ENCODE results near the gene HECW1.

The HECW1 gene

GRCh38 chr7:43265139-43265538 lies 152.7 kb downstream of the HECW1 start:
- no peak for DNase-seq (ENCODE audit: low read depth)

GRCh38 chr7:43273939-43274719 lies 161.7 kb downstream of the HECW1 start:
- DNase-seq (ENCODE audit: low read depth) = no peak

- DNase-seq (ENCODE audit: low read depth) = no peak
Measured at GRCh38 chr7:43274752-43275151, 162.3 kb downstream of the HECW1 start.

GRCh38 chr7:43276547-43276946 lies 164.1 kb downstream of the HECW1 start:
- no peak for DNase-seq (ENCODE audit: low read depth)

GRCh38 chr7:43278088-43278644 lies 165.7 kb downstream of the HECW1 start:
- no peak for DNase-seq (ENCODE audit: low read depth)

GRCh38 chr7:43281268-43281667 lies 168.8 kb downstream of the HECW1 start:
- DNase-seq (ENCODE audit: low read depth) = no peak

- no peak for DNase-seq (ENCODE audit: low read depth)
Measured at GRCh38 chr7:43283706-43284105, 171.3 kb downstream of the HECW1 start.

- DNase-seq (ENCODE audit: low read depth) = no peak
Measured at GRCh38 chr7:43289826-43290225, 177.4 kb downstream of the HECW1 start.

- no peak for DNase-seq (ENCODE audit: low read depth)
Measured at GRCh38 chr7:43290978-43291377, 178.5 kb downstream of the HECW1 start.

- DNase-seq (ENCODE audit: low read depth) = no peak
Measured at GRCh38 chr7:43291789-43292188, 179.3 kb downstream of the HECW1 start.

GRCh38 chr7:43292384-43292783 lies 179.9 kb downstream of the HECW1 start:
- no peak for DNase-seq (ENCODE audit: low read depth)

- peak; percentile 57 for DNase-seq (ENCODE audit: low read depth)
Measured at GRCh38 chr7:43294080-43294630, 181.7 kb downstream of the HECW1 start.

GRCh38 chr7:43295429-43295828 lies 183.0 kb downstream of the HECW1 start:
- DNase-seq (ENCODE audit: low read depth) = no peak

GRCh38 chr7:43296306-43296705 lies 183.9 kb downstream of the HECW1 start:
- no peak for DNase-seq (ENCODE audit: low read depth)

- no peak for DNase-seq (ENCODE audit: low read depth)
Measured at GRCh38 chr7:43298617-43299016, 186.2 kb downstream of the HECW1 start.

GRCh38 chr7:43300121-43300520 lies 187.7 kb downstream of the HECW1 start:
- no peak for DNase-seq (ENCODE audit: low read depth)

GRCh38 chr7:43302211-43302711 lies 189.8 kb downstream of the HECW1 start:
- DNase-seq (ENCODE audit: low read depth) = peak; percentile 25

- no peak for DNase-seq (ENCODE audit: low read depth)
Measured at GRCh38 chr7:43302773-43303460, 190.5 kb downstream of the HECW1 start.

- no peak for DNase-seq (ENCODE audit: low read depth)
Measured at GRCh38 chr7:43303740-43304241, 191.3 kb downstream of the HECW1 start.

- no peak for DNase-seq (ENCODE audit: low read depth)
Measured at GRCh38 chr7:43306404-43306803, 194.0 kb downstream of the HECW1 start.

GRCh38 chr7:43307522-43307921 lies 195.1 kb downstream of the HECW1 start:
- no peak for DNase-seq (ENCODE audit: low read depth)

GRCh38 chr7:43308913-43309705 lies 196.7 kb downstream of the HECW1 start:
- DNase-seq (ENCODE audit: low read depth) = no peak
